Activated CD4-positive, alpha-beta T cell treated with anti-CD3 and anti-CD28 coated beads for 4 hours (primary cell): ENCODE data around the gene RAPGEF5.

Source experiments
- DNase-seq, 2 donors: peaks; one replicate each; pipeline ENCODE4 v3.0.0-alpha.2; 2020

Gene RAPGEF5

GRCh38 chr7:22184549-22185199, 172.3 kb downstream of the RAPGEF5 start:
- DNase-seq: no peak

- no peak for DNase-seq
Measured at GRCh38 chr7:22183522-22184280, 173.3 kb downstream of the RAPGEF5 start.

DNA sequence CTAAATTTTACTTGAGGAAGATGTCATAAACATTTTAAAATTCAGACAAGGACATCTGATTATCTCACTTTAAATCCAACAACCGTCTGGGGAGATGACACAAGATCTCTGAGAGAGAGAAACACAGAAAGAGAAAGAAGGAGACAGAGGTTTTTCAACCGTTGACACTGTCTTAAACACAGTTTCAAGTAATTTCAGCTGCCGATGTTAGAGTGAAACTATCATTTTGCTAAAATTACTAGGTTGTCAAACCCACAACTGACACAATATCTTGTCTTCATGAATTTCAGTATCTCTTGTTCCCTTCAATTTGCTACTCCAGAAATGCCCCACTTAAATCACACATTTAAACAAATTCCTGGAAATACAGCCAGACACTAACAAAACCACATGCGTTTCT, 174.8 kb downstream of the RAPGEF5 start:
- DNase-seq: no peak

GRCh38 chr7:22181663-22182062, 175.3 kb downstream of the RAPGEF5 start:
- DNase-seq: no peak

DNA sequence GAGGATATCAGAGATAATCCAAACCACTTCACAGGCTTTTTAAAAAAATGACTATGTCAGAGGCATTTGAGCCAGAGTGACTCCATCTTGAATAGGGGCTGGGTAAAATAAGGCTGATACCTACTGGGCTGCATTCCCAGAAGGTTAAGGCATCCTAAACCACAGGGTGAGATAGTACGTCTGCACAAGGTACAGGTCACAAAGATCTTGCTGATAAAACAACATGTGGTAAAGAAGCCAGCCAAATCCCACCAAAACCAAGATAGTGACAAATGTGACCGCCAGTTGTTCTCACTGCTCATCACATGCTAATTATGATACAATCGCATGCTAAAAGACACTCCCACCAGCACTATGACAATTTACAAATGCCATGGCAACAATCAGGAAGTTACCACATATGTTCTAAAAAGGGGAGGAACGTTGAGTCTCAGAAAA, 177.5 kb downstream of the RAPGEF5 start:
- no peak for DNase-seq

- DNase-seq: no peak
Measured at GRCh38 chr7:22178735-22179134, 178.2 kb downstream of the RAPGEF5 start.

DNA sequence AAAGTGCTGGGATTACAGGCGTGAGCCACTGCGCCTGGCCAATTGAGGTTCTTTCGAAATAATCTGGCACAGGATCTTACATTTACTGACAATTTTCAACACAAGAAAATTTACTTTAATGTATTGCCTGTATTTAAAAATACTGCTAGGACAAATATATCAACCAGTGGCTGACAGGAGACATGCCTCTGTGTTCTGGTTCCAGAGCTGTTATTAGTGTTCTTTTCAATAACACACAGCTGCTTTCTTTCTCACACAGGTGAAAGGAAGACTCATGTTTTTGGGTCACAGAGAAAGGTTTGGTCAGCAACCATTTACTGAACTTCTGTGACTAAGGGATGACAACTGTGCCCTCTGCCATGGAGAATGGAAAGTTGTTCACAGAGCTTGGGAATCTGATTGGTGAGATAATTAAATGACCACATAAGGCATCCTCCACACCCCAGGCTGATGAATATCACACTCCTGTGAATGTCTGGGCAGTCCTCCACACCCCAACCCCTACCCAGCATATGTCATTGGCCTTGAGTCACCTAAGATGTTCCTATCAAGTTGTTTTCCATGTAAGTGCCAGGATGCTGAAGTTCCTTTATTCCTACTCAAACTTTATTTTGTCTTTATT, 180.1 kb downstream of the RAPGEF5 start:
- DNase-seq: no peak

GRCh38 chr7:22174574-22174953, 182.4 kb downstream of the RAPGEF5 start:
- DNase-seq: no peak

- no peak for DNase-seq
Measured at GRCh38 chr7:22173685-22174573, 183.0 kb downstream of the RAPGEF5 start.

DNA sequence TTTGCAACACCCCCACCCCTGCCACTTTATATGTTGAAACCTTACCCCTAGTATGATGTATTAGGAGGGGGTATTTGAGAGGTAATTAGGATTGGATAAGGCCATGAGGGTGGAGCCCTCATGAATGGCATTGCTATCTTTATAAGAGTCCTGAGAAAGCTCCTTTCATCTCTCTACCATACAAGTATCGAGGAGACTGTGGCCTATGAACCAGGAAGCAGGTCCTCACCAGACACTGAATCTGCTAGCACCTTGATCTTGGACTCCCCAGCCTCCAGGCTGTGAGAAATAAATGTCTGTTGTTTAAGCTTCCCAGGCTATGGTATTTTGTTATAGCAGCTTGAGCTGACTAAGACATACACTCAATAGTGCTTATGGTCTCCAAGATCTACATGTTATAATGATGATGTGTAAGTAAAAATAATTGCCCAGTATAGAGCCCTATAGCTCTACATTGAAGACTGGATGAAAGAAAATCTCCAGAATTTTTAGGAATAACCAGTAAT, 188.8 kb downstream of the RAPGEF5 start:
- no peak for DNase-seq

- DNase-seq: no peak
Measured at GRCh38 chr7:22167482-22167881, 189.5 kb downstream of the RAPGEF5 start.

- no peak for DNase-seq
Measured at GRCh38 chr7:22166928-22167327, 190.0 kb downstream of the RAPGEF5 start.

DNA sequence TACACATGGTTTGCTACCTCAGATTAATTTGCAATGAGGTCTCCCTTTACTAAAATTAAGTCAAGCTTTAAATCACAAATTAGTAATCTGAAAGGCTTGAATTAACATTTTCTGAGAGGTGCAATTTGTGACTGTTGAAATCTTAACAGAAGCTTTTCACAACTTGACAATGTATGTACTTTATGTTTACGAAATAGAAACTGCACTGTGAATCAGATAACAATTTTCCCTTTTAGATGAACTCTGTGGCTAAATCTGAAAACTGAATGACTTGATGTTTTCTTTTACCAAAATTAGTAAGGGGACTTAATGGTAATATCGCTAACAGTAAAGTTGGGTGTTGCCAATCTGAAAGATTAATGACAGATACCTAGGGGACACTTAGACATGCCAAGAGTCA, 197.6 kb downstream of the RAPGEF5 start:
- DNase-seq: no peak

DNA sequence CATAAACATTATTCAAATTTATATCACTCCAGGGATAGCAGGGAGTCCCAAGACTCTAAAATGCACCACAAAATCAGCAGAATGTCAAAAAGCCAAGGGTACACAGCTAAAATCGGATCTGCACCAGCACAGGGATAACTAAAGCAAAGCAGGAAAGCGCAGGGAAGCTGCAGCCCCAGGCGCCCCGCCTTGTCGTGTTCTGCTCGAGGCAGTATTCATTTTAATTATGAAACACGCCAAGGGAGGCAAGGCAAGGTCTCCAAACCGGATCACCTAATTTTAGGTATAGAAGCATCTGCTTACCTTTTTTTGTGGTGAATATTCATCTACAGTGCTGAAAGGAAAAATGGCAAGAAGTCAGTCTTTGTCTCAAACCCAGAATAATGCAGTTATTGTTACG, 199.4 kb downstream of the RAPGEF5 start:
- no peak for DNase-seq

DNA sequence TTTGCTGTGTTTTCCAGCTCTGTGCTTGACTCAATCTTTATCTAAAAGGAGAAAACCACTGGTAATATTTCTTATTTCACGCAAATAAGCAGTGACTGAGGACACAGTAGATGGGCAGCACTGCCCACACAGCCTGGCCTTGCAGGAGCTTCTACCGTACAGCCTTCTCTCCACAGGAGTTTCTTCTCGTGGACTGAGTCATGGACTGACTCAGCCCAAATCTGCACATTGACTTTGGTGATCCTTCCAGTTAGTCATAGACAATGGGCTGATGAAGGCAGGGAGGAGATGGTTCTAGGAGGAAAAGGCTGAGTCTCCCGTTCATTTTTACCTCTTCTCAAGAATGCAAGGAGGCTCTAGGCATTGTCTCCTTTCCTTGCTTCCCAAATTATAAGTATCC, 200.7 kb downstream of the RAPGEF5 start:
- DNase-seq: no peak

GRCh38 chr7:22154143-22154529, 202.8 kb downstream of the RAPGEF5 start:
- DNase-seq: no peak

DNA sequence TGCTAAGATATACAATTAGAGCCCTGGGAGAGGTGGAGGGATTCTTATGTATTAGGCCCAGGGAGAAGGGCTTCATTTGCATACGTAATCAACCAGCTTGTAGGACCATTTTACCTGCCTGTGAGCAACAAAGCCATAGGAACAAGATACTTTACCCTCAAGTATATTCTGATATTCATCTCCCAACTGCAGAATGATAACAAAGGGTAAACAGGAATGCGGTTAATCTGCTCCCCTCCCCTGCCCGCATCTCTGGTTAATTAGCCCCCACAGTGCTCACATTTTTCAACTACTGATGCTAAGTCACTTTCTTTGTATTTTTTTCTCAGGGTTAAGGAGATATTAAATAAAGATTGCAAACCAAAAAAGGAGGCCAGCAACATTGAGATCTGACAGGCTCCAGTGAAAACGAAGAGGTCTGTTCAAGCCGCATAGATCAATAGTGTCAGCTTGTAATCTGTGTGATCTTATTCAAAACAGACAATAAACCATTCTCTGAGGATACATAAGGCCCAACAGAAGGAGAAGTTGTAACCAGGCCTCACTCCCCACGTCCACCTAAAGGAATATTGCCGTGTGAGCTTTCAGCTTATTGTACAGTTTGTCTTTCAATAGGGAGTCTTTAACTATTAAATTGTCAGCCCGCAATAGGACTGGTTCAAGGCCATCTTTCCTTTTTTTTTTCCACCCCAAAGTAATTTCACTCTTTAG, 203.4 kb downstream of the RAPGEF5 start:
- no peak for DNase-seq

DNA sequence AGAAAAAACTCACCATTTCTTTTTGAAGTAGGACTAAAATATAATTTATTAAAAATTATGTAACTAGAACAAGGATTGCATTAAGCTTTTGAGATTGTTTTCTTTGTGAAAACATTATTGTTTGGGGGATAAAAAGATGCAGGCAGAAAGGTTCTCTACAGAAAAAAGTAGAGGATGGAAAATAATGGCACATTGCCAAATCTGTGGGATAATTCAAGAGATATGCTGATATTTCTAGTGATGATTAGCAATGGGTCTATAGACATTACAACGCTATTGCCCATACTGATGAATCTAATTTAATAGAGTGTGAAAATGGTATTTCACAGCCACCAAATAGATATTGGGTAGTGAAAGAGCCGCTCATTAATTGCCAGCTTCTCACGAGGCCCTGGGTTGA, 204.3 kb downstream of the RAPGEF5 start:
- no peak for DNase-seq

- no peak for DNase-seq
Measured at GRCh38 chr7:22151901-22152300, 205.1 kb downstream of the RAPGEF5 start.

DNA sequence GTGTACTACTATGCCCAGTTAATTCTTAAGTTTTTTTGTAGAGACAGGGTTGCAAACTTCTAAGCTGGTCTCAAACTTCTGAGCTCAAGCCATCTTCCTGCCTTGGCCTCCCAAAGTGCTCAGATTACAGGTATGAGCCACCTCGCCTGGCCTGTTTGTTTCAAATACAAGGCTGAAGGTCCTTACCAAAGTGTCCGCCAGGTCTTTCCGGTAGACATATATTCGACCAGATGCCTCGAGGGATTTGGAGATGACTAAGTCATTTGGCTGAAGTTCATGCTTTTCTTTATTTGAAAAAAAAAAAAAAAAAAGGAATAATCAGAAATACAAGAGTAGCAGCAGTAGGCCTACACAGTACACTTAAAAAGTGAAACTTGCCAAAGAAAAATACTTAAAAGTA, 206.7 kb downstream of the RAPGEF5 start:
- no peak for DNase-seq

- DNase-seq: no peak
Measured at GRCh38 chr7:22147868-22148267, 209.1 kb downstream of the RAPGEF5 start.

- DNase-seq: no peak
Measured at GRCh38 chr7:22146961-22147512, 209.9 kb downstream of the RAPGEF5 start.
